ENCODE measurements around the gene CNKSR3.
A peak's percentile ranks its signal among the peaks of the same experiment; 100 is the strongest.

Gene CNKSR3

DNA sequence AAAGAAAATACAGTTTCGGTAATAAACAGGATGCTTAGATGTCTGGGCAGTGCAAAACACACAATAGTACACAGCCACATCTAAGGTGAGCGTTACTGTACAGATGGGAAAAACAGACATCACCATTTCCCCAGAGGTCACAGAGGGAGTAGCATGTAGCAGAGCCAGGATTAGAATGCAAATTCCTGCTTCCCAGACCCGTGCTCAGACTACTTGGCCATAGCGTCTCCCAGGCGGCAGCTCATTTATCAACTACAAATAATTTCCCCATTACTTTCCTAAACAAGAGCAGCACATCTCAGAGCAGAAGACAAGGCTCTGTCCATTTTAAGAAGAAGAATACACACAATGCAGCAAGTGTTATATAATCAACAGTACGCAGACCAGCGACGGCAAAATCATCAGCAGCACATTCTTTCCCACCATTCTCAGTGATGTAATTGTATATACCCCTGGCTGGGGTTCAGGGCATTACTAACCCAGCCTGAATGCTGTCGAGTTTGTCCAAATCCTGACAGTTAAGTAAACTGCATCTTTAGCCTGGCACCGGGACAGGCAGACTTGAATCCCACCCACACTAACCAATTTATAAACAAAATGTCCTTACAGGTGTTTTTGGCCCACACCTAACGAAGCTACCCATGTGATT is 61.9 kb downstream of the CNKSR3 start:
- peak; percentile 33 for DNase-seq

DNA sequence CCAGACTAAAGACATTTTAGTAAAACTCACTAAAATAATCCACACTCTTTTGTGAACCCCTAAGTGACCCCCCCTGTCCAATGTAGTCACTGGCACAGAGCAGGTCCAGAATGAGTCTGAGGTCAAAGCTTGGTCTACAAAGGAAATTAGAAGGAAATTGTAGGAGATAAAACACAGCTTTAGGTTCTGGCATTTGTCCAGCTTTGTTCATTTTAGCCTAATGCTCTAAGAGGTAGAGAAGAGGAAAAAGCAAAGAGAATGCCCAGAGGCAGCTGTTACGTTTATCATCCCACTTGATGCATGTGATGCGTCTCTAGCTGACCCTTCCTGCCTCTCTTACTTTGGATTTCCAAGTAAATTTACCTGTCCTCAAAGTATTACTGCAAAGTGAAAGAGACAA is 62.5 kb downstream of the CNKSR3 start:
- peak; percentile 2 for DNase-seq

GRCh38 chr6:154446984-154447383 is 63.5 kb downstream of the CNKSR3 start:
- DNase-seq, result no peak

GRCh38 chr6:154445417-154445816 is 65.1 kb downstream of the CNKSR3 start:
- no peak for DNase-seq

GRCh38 chr6:154441995-154442310 is 68.5 kb downstream of the CNKSR3 start:
- no peak for DNase-seq

GRCh38 chr6:154440422-154441043 is 70.0 kb downstream of the CNKSR3 start:
- no peak for DNase-seq

- no peak for DNase-seq
These were observed 70.5 kb downstream of the CNKSR3 start for GRCh38 chr6:154440022-154440421.

- no peak for DNase-seq
These were observed 71.5 kb downstream of the CNKSR3 start for GRCh38 chr6:154438882-154439415.

DNA sequence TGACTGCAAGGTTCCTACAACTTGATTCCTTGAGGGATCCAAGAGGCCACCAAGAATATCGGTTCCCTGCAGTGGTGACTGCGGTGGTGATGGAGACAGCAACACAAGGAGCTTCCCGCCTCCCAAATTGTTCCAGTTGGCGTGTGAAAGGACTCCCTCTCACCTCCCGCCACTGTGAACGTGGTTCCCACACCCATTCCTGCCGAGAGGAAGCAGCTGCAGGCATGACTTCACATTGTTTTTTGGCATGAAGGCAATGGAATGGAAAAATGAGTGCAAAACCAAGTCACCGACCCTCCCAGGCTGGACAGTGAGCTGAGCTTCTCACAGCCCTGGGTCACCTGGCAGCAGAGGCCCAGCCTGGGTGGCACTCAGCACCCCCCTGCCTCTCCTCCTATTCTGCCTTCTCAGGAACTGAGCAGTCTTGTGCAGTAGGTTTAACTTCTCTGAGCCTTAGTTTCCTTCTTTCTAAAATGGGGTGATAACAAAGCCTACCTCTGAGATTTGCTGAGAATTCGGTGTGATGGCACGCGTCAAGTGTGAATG is 75.0 kb downstream of the CNKSR3 start:
- DNase-seq, result no peak

- DNase-seq, result no peak
These were observed 75.8 kb downstream of the CNKSR3 start for GRCh38 chr6:154434662-154435061.

- DNase-seq, result no peak
These were observed 76.8 kb downstream of the CNKSR3 start for GRCh38 chr6:154433477-154434241.

DNA sequence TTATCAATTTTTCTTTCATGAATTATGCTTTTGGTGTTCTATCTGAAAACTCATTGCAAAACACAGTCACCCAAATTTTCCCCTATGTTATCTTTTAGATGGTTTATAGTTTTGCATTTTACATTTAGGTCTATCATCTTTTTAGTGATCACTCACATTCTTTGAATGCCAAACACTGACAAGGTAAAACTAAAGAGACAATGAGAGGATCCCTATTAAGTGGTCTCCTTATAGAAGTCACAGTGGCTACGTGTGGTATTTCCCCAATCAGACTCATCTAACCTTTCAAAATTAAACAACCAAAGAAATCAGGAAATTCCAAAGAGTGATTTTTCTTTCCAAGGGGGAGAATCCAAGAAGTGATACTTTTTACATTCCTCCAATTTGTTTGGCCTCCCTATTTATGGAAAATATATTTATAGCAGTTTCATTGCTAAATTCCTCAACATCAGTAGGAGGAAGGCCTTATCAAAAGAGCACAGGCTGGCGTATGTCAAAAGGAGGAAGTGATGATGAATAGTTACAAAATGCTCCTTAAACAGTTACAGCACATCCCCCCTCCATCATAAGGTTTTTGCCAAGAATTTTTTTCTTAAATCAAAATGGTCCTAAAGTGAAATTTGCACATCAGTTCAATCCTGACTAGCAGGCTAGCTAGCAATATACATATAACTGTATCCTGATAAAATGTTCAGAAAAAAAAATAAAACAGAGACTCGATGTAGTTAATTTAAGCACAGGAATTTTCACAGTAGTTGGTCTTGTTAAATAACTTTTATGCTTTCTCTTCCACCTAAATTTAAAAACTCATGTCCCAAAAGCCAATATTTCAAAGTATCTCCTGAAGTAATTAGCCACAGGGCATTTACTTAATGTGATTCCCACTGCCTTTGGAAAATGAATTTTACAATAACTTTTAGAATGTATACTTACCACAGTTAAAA is 77.7 kb downstream of the CNKSR3 start:
- DNase-seq, result no peak

- DNase-seq, result no peak
These were observed 80.0 kb downstream of the CNKSR3 start for GRCh38 chr6:154430481-154430919.

- no peak for DNase-seq
These were observed 80.8 kb downstream of the CNKSR3 start for GRCh38 chr6:154429711-154430110.

DNA sequence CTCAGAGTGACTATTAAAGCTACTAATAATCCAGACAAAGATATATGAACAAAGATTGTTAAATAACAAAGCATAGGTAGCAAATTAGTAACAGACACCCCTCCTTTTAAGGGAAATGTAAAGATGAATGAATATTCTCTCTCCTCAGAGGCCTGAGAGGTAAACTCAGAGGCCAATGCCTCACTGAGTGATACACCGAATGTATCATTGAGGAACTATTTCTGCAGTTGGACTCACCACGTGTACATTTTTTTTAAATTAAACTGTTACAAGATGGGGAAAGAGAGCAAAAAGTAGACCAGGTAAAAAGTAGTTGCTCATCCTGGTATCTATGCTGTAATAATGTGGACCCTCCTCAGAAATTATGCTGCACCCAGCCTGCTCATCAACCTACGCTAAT is 81.6 kb downstream of the CNKSR3 start:
- DNase-seq, result no peak

GRCh38 chr6:154427446-154427845 is 83.0 kb downstream of the CNKSR3 start:
- no peak for DNase-seq

DNA sequence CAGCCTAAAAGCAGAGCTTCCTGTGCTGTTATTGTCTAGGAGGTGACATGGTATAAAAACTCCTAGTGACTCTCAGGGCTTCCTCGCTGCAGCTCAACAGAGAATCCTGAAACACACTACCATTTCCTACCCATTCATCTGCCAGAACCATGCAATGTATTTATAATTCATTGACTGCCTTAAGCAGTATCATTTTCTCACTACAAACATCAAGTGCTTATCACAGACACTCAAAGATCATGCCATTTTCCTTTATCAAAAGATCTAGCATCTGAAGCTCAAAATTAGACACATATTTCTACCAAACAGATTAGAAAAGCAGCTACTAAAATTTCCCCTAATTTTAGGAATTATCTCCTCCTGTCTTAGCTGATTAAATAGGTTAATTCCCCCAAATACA is 83.5 kb downstream of the CNKSR3 start:
- no peak for DNase-seq

DNA sequence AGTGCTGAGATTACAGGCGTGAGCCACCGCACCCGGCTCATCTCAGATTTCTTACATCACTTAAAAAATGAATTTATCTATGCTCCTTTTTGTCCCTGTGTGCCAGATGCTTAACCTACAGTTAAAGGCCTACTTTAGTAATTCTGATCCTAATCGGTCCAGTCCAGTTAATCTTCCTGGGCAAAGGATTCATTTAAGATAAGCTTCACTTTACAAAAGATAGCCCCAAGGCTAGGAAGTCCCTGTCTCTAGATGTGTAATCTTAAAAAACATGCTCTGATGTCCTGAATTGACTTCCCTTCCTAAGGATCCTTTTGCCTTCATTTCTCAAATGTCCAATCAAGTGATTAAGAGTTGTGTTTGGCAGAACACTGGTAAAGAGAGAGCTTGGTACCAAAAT is 85.5 kb downstream of the CNKSR3 start:
- DNase-seq, result no peak

- DNase-seq, result no peak
These were observed 96.3 kb downstream of the CNKSR3 start for GRCh38 chr6:154414021-154414813.

DNA sequence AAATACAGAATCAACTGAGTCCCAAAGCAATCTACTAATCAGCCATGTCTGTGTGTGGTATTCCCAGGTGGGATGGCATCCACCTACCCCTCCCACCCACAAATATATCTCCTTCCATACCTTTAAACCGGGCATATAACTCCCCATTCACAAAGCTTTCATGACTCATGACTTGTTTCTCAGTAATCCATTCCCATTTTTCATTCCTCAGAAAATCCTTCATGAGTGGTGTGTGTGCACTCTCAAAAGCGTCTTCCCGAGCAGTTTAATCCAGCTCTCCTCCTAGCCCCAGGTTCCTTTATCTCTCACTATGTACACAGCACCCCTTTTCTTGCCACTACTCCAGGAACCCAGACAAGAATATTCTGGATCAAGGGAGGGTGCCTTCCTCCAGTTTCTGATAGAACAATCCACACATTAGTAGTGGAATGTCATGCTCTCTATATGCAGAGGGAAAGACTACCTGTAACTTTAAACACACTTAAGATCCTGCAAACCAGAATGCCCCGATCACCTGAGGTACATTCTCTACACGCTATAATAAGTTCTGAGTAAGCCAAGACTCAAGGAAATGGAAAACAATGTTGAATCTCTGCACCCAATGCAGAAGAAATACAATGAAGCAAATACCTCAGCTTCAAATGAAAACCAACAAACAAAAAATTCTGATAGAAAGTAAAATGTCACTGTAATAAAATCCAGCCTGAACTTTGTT is 98.2 kb downstream of the CNKSR3 start:
- no peak for DNase-seq

DNA sequence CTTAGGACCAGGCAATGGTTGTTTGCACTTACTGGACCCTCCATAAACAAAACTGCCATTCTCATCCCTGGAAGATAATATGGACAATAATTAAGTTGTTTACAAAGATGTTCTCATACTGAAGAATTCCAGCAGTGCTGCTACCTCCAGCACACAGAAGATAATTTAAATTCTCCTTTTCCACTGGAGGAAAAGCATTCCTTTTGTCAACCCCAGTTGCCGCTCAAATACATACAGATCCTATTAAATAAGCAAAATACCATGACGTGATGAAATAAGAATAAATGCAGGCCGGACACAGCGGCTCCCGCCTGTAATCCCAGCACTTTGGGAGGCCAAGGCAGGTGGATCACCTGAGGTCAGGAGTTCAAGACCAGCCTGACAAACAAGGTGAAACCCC is 99.4 kb downstream of the CNKSR3 start:
- DNase-seq, result no peak

Measured in NCI-H2171 treated with DMSO at 0.1 percent for 48 hours (cell line).